IPS DF 4.7 (cell line): Measurements from ENCODE around the gene GPD1L.
"Not testable (repeated sequence)": the region's sequence is repeated elsewhere in the genome, so short reads cannot be mapped to it uniquely, and the experiment has no call there.

Experiments
- DNase-seq: peaks from one replicate; pipeline ENCODE4 v3.0.0-alpha.2; 2013; ENCODE audit warnings: low spot score; ENCODE audit errors: extremely low read depth

The GPD1L gene

GRCh38 chr3:32106132-32106928, at the start of gene GPD1L:
Gene GPD1L, plus strand, starts transcription at chr3:32106620. Its CDS starts 92 bp downstream, at chr3:32106712.
- DNase-seq: peak; percentile 71

- not testable (repeated sequence) for DNase-seq
These were observed 48.0 kb upstream of the GPD1L start for GRCh38 chr3:32058465-32058864.

GRCh38 chr3:32062950-32063582, 43.4 kb upstream of the GPD1L start:
- no peak for DNase-seq

- no peak for DNase-seq
These were observed 39.7 kb upstream of the GPD1L start for GRCh38 chr3:32066686-32067085.

GRCh38 chr3:32074194-32074593, 32.2 kb upstream of the GPD1L start:
- not testable (repeated sequence) for DNase-seq

- DNase-seq: no peak
These were observed 29.9 kb upstream of the GPD1L start for GRCh38 chr3:32076566-32076965.

GRCh38 chr3:32077260-32078084, 28.9 kb upstream of the GPD1L start:
- no peak for DNase-seq

GRCh38 chr3:32078085-32078634, 28.3 kb upstream of the GPD1L start:
- no peak for DNase-seq

GRCh38 chr3:32078864-32079263, 27.6 kb upstream of the GPD1L start:
- no peak for DNase-seq

GRCh38 chr3:32082721-32083120, 23.7 kb upstream of the GPD1L start:
- no peak for DNase-seq

GRCh38 chr3:32083702-32084270, 22.6 kb upstream of the GPD1L start:
- no peak for DNase-seq

- DNase-seq: no peak
These were observed 21.6 kb upstream of the GPD1L start for GRCh38 chr3:32084870-32085269.

GRCh38 chr3:32086464-32086863, 20.0 kb upstream of the GPD1L start:
- no peak for DNase-seq

- DNase-seq: no peak
These were observed 16.9 kb upstream of the GPD1L start for GRCh38 chr3:32089476-32089875.

GRCh38 chr3:32093204-32093603, 13.2 kb upstream of the GPD1L start:
- DNase-seq: no peak

GRCh38 chr3:32095431-32095830, 11.0 kb upstream of the GPD1L start:
- no peak for DNase-seq

- DNase-seq: no peak
These were observed 8.7 kb upstream of the GPD1L start for GRCh38 chr3:32097768-32098167.

- no peak for DNase-seq
These were observed 7.9 kb upstream of the GPD1L start for GRCh38 chr3:32098528-32098927.

GRCh38 chr3:32100465-32100864, 6.0 kb upstream of the GPD1L start:
- no peak for DNase-seq

- no peak for DNase-seq
These were observed 4.1 kb upstream of the GPD1L start for GRCh38 chr3:32102289-32102688.

- no peak for DNase-seq
These were observed 1.9 kb upstream of the GPD1L start for GRCh38 chr3:32104492-32104891.
